WI38 (cell line): ENCODE results near the gene SYTL3.
A peak's percentile ranks its signal among the peaks of the same experiment; 100 is the strongest.

Experiments used
- H3K4me3 ChIP-seq: 2 replicates; pipeline ENCODE4 v1.5.1; 2011; ENCODE audit warnings: low read depth, mild to moderate bottlenecking, control low read depth, low read length
- CTCF ChIP-seq: IDR thresholded peaks from 2 replicates; pipeline ENCODE4 v1.5.1; 2012; ENCODE audit warnings: low read depth, mild to moderate bottlenecking, control low read depth, low read length

The SYTL3 gene

GRCh38 chr6:158639056-158639455 lies 10.8 kb upstream of the SYTL3 start:
- H3K4me3 ChIP-seq: no peak overlapping the region
- no peak for TF ChIP-seq CTCF

GRCh38 chr6:158640519-158640918 lies 9.3 kb upstream of the SYTL3 start:
- no peak for TF ChIP-seq CTCF
- H3K4me3 ChIP-seq: no peak overlapping the region

GRCh38 chr6:158642097-158642601 lies 7.7 kb upstream of the SYTL3 start:
- peak overlapping the region; percentile 20; the same call in 1 of the 2 replicates for H3K4me3 ChIP-seq
- no peak for TF ChIP-seq CTCF

GRCh38 chr6:158643836-158644230 lies 6.0 kb upstream of the SYTL3 start:
- no peak for TF ChIP-seq CTCF
- H3K4me3 ChIP-seq: peak overlapping the region; percentile 92

- TF ChIP-seq CTCF: no peak
- H3K4me3 ChIP-seq: peak within 1 kb of the TSS; percentile 92
These were observed 5.4 kb upstream of the SYTL3 start, which contains the start of gene DYNLT1 for GRCh38 chr6:158644231-158645063. Gene DYNLT1, minus strand, starts transcription at chr6:158644743. Its CDS starts 35 bp downstream, at chr6:158644708.

- TF ChIP-seq CTCF: no peak
- peak overlapping the region; percentile 92 for H3K4me3 ChIP-seq
These were observed 4.5 kb upstream of the SYTL3 start for GRCh38 chr6:158645064-158646022.
